HL-60 (cell line): ENCODE results near the gene TMTC2.

Experiments
- GABPA ChIP-seq: IDR thresholded peaks from 2 replicates; pipeline ENCODE4 v1.6.1; 2012; ENCODE audit warnings: low read depth
- POLR2AphosphoS5 ChIP-seq: IDR thresholded peaks from 2 replicates; pipeline ENCODE4 v1.6.1; 2012; ENCODE audit warnings: low read depth
- REST ChIP-seq: IDR thresholded peaks from 2 replicates; pipeline ENCODE4 v1.6.1; 2012; ENCODE audit warnings: low read depth; ENCODE audit not compliant: insufficient replicate concordance
- SPI1 ChIP-seq: IDR thresholded peaks from 2 replicates; pipeline ENCODE4 v1.6.1; 2012; ENCODE audit warnings: low read depth, mild to moderate bottlenecking, borderline replicate concordance
- TF ChIP-seq, protein P1 (sequence below): IDR thresholded peaks from one replicate; pipeline ENCODE4 v1.5.1; 2011; ENCODE audit warnings: low read length, control low read depth, inconsistent platforms; ENCODE audit not compliant: insufficient read depth

- TF ChIP-seq POLR2AphosphoS5 (no peak), GABPA (no peak), REST (no peak), SPI1 (no peak)
- TF ChIP-seq, protein P1, sequence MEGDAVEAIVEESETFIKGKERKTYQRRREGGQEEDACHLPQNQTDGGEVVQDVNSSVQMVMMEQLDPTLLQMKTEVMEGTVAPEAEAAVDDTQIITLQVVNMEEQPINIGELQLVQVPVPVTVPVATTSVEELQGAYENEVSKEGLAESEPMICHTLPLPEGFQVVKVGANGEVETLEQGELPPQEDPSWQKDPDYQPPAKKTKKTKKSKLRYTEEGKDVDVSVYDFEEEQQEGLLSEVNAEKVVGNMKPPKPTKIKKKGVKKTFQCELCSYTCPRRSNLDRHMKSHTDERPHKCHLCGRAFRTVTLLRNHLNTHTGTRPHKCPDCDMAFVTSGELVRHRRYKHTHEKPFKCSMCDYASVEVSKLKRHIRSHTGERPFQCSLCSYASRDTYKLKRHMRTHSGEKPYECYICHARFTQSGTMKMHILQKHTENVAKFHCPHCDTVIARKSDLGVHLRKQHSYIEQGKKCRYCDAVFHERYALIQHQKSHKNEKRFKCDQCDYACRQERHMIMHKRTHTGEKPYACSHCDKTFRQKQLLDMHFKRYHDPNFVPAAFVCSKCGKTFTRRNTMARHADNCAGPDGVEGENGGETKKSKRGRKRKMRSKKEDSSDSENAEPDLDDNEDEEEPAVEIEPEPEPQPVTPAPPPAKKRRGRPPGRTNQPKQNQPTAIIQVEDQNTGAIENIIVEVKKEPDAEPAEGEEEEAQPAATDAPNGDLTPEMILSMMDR, result no peak
Observed at GRCh38 chr12:83143950-83144349, 457.2 kb downstream of the TMTC2 start.
